OCI-M2 (cell line): ENCODE measurements around the gene KLHDC7B.
A peak's percentile ranks its signal among the peaks of the same experiment; 100 is the strongest.

ENCODE experiments used
- DNase-seq: peaks from one replicate; lab custom pipeline; 2025; ENCODE audit not compliant: unreplicated experiment; lab: John Stamatoyannopoulos, UW

Gene KLHDC7B

GRCh38 chr22:50571264-50572175 is 25.8 kb downstream of the KLHDC7B start:
- no peak for DNase-seq

- no peak for DNase-seq
Observed at GRCh38 chr22:50572965-50573364, 27.3 kb downstream of the KLHDC7B start.

GRCh38 chr22:50573491-50574382 is 28.0 kb downstream of the KLHDC7B start:
- DNase-seq: no peak

GRCh38 chr22:50574383-50574755 is 28.7 kb downstream of the KLHDC7B start:
- DNase-seq: no peak

GRCh38 chr22:50575426-50575941 is 29.8 kb downstream of the KLHDC7B start:
- DNase-seq: no peak

- DNase-seq: no peak
Observed at GRCh38 chr22:50576070-50576469, 30.4 kb downstream of the KLHDC7B start.

- no peak for DNase-seq
Observed at GRCh38 chr22:50576806-50577696, 31.4 kb downstream of the KLHDC7B start.

- DNase-seq: no peak
Observed at GRCh38 chr22:50577697-50577986, 31.9 kb downstream of the KLHDC7B start.

GRCh38 chr22:50577987-50578775 is 32.5 kb downstream of the KLHDC7B start, which contains the start of gene CPT1B:
Gene CPT1B, minus strand, starts transcription at chr22:50578427. Its CDS starts 512 bp downstream, at chr22:50577915.
- DNase-seq: no peak

GRCh38 chr22:50578776-50579310 is 33.1 kb downstream of the KLHDC7B start:
- no peak for DNase-seq

- DNase-seq: no peak
Observed at GRCh38 chr22:50579752-50580151, 34.1 kb downstream of the KLHDC7B start.

GRCh38 chr22:50581031-50581949 is 35.6 kb downstream of the KLHDC7B start:
- DNase-seq: no peak

GRCh38 chr22:50581950-50582492 is 36.3 kb downstream of the KLHDC7B start:
- DNase-seq: no peak

- peak; percentile 38 for DNase-seq
Observed at GRCh38 chr22:50582493-50583293, 37.0 kb downstream of the KLHDC7B start, which contains the start of gene CHKB. Gene CHKB, minus strand, starts transcription at chr22:50582849. Its CDS starts 68 bp downstream, at chr22:50582781.

- no peak for DNase-seq
Observed at GRCh38 chr22:50583294-50583861, 37.7 kb downstream of the KLHDC7B start.

GRCh38 chr22:50584106-50585096 is 38.7 kb downstream of the KLHDC7B start:
- DNase-seq: no peak
